H1 (cell line): ENCODE data around the gene PIGM. TPM values are rescaled to one million over a fixed set of nuclear protein-coding genes. Genes with fewer than 3 reads are reported as not detected.
A peak's percentile ranks its signal among the peaks of the same experiment; 100 is the strongest.

Experiments
- CTCF ChIA-PET: fragments of 300-600 bp; sonication (Branson Sonifier 250); formaldehyde crosslinking; loops from one replicate; lab custom pipeline; 2021; ENCODE audit not compliant: partially characterized antibody; lab: Charles Lee
- POLR2A ChIA-PET: fragments of 300-600 bp; sonication (Branson Sonifier 250); formaldehyde crosslinking; loops from one replicate; lab custom pipeline; 2021; ENCODE audit warnings: inconsistent platforms; ENCODE audit not compliant: partially characterized antibody; lab: Charles Lee
- DNase-seq, 2 experiments: peaks; one replicate each; pipeline versions ENCODE4 v3.0.0 to v3.0.0-alpha.2; 2010 to 2022; ENCODE audit warnings: low spot score in 2 of 2, low read depth in 1 of 2, mixed read lengths in 1 of 2
- FAIRE-seq: peaks from 2 replicates; lab custom pipeline; 2011; peaks lifted over from hg19 to GRCh38; lab: Jason Lieb, UNC
- H2AFZ ChIP-seq: 2 replicates; pipeline ENCODE4 v1.8.1; 2012; ENCODE audit warnings: low read length, inconsistent platforms
- H2AK5ac ChIP-seq: 2 replicates; pipeline ENCODE4 v1.6.1; 2013; ENCODE audit warnings: low read depth, low read length
- H2BK120ac ChIP-seq: replicated peaks from 2 replicates; pipeline ENCODE3; 2013; ENCODE audit warnings: low read depth, low read length, inconsistent platforms
- H2BK12ac ChIP-seq: 2 replicates; pipeline ENCODE4 v1.6.1; 2013; ENCODE audit warnings: low read depth, low read length
- H2BK15ac ChIP-seq: 2 replicates; pipeline ENCODE4 v1.6.1; 2013; ENCODE audit warnings: low read length
- H2BK20ac ChIP-seq: 2 replicates; pipeline ENCODE4 v1.6.1; 2013; ENCODE audit warnings: low read length
- H2BK5ac ChIP-seq: 2 replicates; pipeline ENCODE4 v1.6.1; 2013; ENCODE audit warnings: low read depth, low read length
- H3K14ac ChIP-seq: 2 replicates; pipeline ENCODE4 v1.6.1; 2013; ENCODE audit warnings: inconsistent platforms; ENCODE audit not compliant: insufficient read length
- H3K18ac ChIP-seq: 2 replicates; pipeline ENCODE4 v1.6.1; 2013; ENCODE audit warnings: low read length; ENCODE audit errors: extremely low read depth
- H3K23ac ChIP-seq: 2 replicates; pipeline ENCODE4 v1.6.1; 2013; ENCODE audit warnings: inconsistent platforms; ENCODE audit not compliant: insufficient read length
- H3K23me2 ChIP-seq: 2 replicates; pipeline ENCODE4 v1.6.1; 2013; ENCODE audit warnings: low read depth, low read length
- H3K27ac ChIP-seq: 2 replicates; pipeline ENCODE4 v1.6.1; 2011; ENCODE audit warnings: low read depth, low read length, inconsistent platforms
- H3K27me3 ChIP-seq, 4 experiments: replicated peaks in 1 of 4; 1 replicate in 1 of 4; 2 replicates in 3 of 4; pipeline versions ENCODE4 v1.6.1 to v1.8.1; 2011 to 2013; ENCODE audit warnings: low read length in 3 of 4, mild to moderate bottlenecking in 3 of 4, inconsistent platforms in 2 of 4, mixed read lengths in 2 of 4, moderate library complexity in 1 of 4; ENCODE audit not compliant: control insufficient read depth in 3 of 4, insufficient read depth in 3 of 4; ENCODE audit errors: extremely low read depth in 1 of 4
- H3K36me3 ChIP-seq, 4 experiments: 2 replicates each; pipeline versions ENCODE4 v1.6.1 to v1.8.1; 2011 to 2013; ENCODE audit warnings: mild to moderate bottlenecking in 4 of 4, low read length in 3 of 4, moderate library complexity in 2 of 4, control low read depth in 1 of 4, inconsistent platforms in 1 of 4; ENCODE audit not compliant: insufficient read depth in 4 of 4, control insufficient read depth in 2 of 4
- H3K4ac ChIP-seq: replicated peaks from 2 replicates; pipeline ENCODE3; 2013; ENCODE audit warnings: low read length, low read depth, mixed read lengths, inconsistent platforms; ENCODE audit not compliant: insufficient read length
- H3K4me1 ChIP-seq, 4 experiments: replicated peaks in 1 of 4; 1 replicate in 1 of 4; 2 replicates in 3 of 4; pipeline versions ENCODE4 v1.6.1 to v1.8.1; 2011 to 2013; ENCODE audit warnings: low read length in 3 of 4, inconsistent platforms in 2 of 4, mixed read lengths in 1 of 4; ENCODE audit not compliant: insufficient read depth in 4 of 4, control insufficient read depth in 3 of 4
- H3K4me2 ChIP-seq, 2 experiments: 2 replicates each; pipeline versions ENCODE4 v1.6.1 to v1.8.1; 2011 to 2013; ENCODE audit warnings: low read depth in 2 of 2, low read length in 2 of 2, control low read depth in 1 of 2, inconsistent platforms in 1 of 2, mild to moderate bottlenecking in 1 of 2; ENCODE audit not compliant: insufficient read depth in 1 of 2
- H3K4me3 ChIP-seq, 4 experiments: fragments of 200-600, 300-600 bp in 1 of 4; sonication (generic), shearing (Covaris generic), sonication (Bioruptor Twin) in 1 of 4; 2 replicates each; pipeline versions ENCODE4 v1.5.1 to v1.8.1; 2011 to 2016; ENCODE audit warnings: low read length in 4 of 4, low read depth in 3 of 4, control low read depth in 2 of 4, inconsistent platforms in 2 of 4, mild to moderate bottlenecking in 2 of 4, mixed read lengths in 1 of 4, moderate library complexity in 1 of 4; ENCODE audit not compliant: insufficient read depth in 2 of 4; ENCODE audit errors: extremely low read depth in 1 of 4
- H3K56ac ChIP-seq: replicated peaks from 2 replicates; pipeline ENCODE3; 2013; ENCODE audit warnings: low read depth, mild to moderate bottlenecking, mixed read lengths, low read length, inconsistent platforms; ENCODE audit not compliant: insufficient read length
- H3K79me1 ChIP-seq: 2 replicates; pipeline ENCODE4 v1.6.1; 2013; ENCODE audit warnings: low read depth, low read length, control low read depth
- H3K79me2 ChIP-seq, 2 experiments: 2 replicates each; pipeline versions ENCODE4 v1.6.1 to v1.8.1; 2012 to 2013; ENCODE audit warnings: low read length in 2 of 2, mild to moderate bottlenecking in 2 of 2, inconsistent platforms in 1 of 2; ENCODE audit not compliant: insufficient read depth in 2 of 2, control insufficient read depth in 1 of 2
- H3K9ac ChIP-seq, 4 experiments: replicated peaks in 1 of 4; 1 replicate in 1 of 4; 2 replicates in 3 of 4; pipeline versions ENCODE4 v1.6.1 to v1.8.1; 2011 to 2013; ENCODE audit warnings: low read depth in 3 of 4, low read length in 3 of 4, control low read depth in 2 of 4, mild to moderate bottlenecking in 2 of 4, moderate library complexity in 2 of 4, inconsistent platforms in 1 of 4; ENCODE audit errors: extremely low read depth in 1 of 4
- H3K9me3 ChIP-seq, 2 experiments: 2 replicates each; pipeline versions ENCODE4 v1.6.1 to v1.8.1; 2012 to 2013; ENCODE audit warnings: mild to moderate bottlenecking in 2 of 2, moderate library complexity in 2 of 2, control low read depth in 1 of 2, inconsistent platforms in 1 of 2, low read depth in 1 of 2, low read length in 1 of 2, mixed read lengths in 1 of 2; ENCODE audit not compliant: insufficient read depth in 2 of 2
- H4K20me1 ChIP-seq, 2 experiments: replicated peaks in 1 of 2; 2 replicates each; pipeline versions ENCODE3 to v1.8.1; 2011 to 2013; ENCODE audit warnings: inconsistent platforms in 2 of 2, low read length in 2 of 2, mild to moderate bottlenecking in 1 of 2; ENCODE audit not compliant: insufficient read depth in 2 of 2, control insufficient read depth in 1 of 2
- H4K5ac ChIP-seq: 2 replicates; pipeline ENCODE4 v1.6.1; 2013; ENCODE audit warnings: low read length, low read depth, mixed read lengths, inconsistent platforms; ENCODE audit not compliant: insufficient read length
- H4K8ac ChIP-seq: 2 replicates; pipeline ENCODE4 v1.8.0; 2013; ENCODE audit warnings: mild to moderate bottlenecking, moderate library complexity, low read length, inconsistent platforms; ENCODE audit not compliant: insufficient read depth; ENCODE audit errors: extremely low read depth
- H4K91ac ChIP-seq: replicated peaks from 2 replicates; pipeline ENCODE3; 2013; ENCODE audit warnings: low read length, mixed read lengths, inconsistent platforms; ENCODE audit not compliant: insufficient read length
- CBX8 ChIP-seq: fragments of 300-800, 300-1000 bp; sonication (generic); IDR thresholded peaks from 2 replicates; pipeline ENCODE4 v1.7.1; 2016; ENCODE audit warnings: low read depth, low read length, borderline replicate concordance
- EGR1 ChIP-seq: IDR thresholded peaks from 2 replicates; pipeline ENCODE4 v1.6.1; 2011; ENCODE audit warnings: low read depth, low read length, borderline replicate concordance
- EP300 ChIP-seq, 2 experiments: IDR thresholded peaks; 1 replicate in 1 of 2; 2 replicates in 1 of 2; pipeline ENCODE4 v1.6.1; 2011 to 2012; ENCODE audit warnings: low read depth in 2 of 2, low read length in 2 of 2, mild to moderate bottlenecking in 2 of 2, borderline replicate concordance in 1 of 2, inconsistent platforms in 1 of 2, moderate library complexity in 1 of 2
- GABPA ChIP-seq: IDR thresholded peaks from 2 replicates; pipeline ENCODE4 v1.6.1; 2011; ENCODE audit warnings: mild to moderate bottlenecking, low read length, moderate library complexity, borderline replicate concordance; ENCODE audit not compliant: insufficient read depth
- KDM1A ChIP-seq: fragments of 200-600, 300-600 bp; sonication (generic); IDR thresholded peaks from 2 replicates; pipeline ENCODE4 v1.7.1; 2016; ENCODE audit warnings: mild to moderate bottlenecking, low read length, borderline replicate concordance
- MAFK ChIP-seq: IDR thresholded peaks from 2 replicates; pipeline ENCODE4 v1.6.1; 2012; ENCODE audit warnings: low read depth, mild to moderate bottlenecking, improper control_type of control experiment, low read length
- PHF8 ChIP-seq: fragments of 200-600 bp; sonication (generic); conservative IDR thresholded peaks from 2 replicates; pipeline ENCODE4 v1.7.1; 2012; ENCODE audit warnings: low read depth, mild to moderate bottlenecking, inconsistent platforms, low read length, moderate library complexity
- RAD21 ChIP-seq, 2 experiments: IDR thresholded peaks in 1 of 2; conservative IDR thresholded peaks in 1 of 2; 2 replicates each; pipeline ENCODE4 v1.6.1; 2011; ENCODE audit warnings: low read depth in 2 of 2, low read length in 2 of 2, improper control_type of control experiment in 1 of 2, inconsistent platforms in 1 of 2, mild to moderate bottlenecking in 1 of 2, moderate library complexity in 1 of 2
- RXRA ChIP-seq: IDR thresholded peaks from 2 replicates; pipeline ENCODE4 v1.6.1; 2011; ENCODE audit warnings: low read depth, mild to moderate bottlenecking, low read length, moderate library complexity; ENCODE audit not compliant: insufficient read depth
- SAP30 ChIP-seq: fragments of 300-600 bp; sonication (generic); IDR thresholded peaks from 2 replicates; pipeline ENCODE4 v1.7.1; 2012; ENCODE audit warnings: low read length, moderate library complexity, mild to moderate bottlenecking, inconsistent platforms; ENCODE audit not compliant: insufficient read depth, insufficient replicate concordance
- SP4 ChIP-seq: IDR thresholded peaks from 2 replicates; pipeline ENCODE4 v1.6.1; 2012; ENCODE audit warnings: low read length, inconsistent platforms
- TAF7 ChIP-seq: optimal IDR thresholded peaks from 2 replicates; pipeline ENCODE3; 2011; ENCODE audit warnings: low read depth, mild to moderate bottlenecking, inconsistent platforms, low read length, moderate library complexity, borderline replicate concordance
- polyA plus RNA-seq, 7 experiments: library from polyadenylated mRNA; depleted of rRNA in 3 of 7; stranded (reverse) in 5 of 7; unstranded in 2 of 7; fragments of >200 nt in 5 of 7; fragments of 200-250 nt in 2 of 7; gene quantifications; 1 replicate in 5 of 7; 2 replicates in 1 of 7; 4 replicates in 1 of 7; pipeline versions ENCODE4 v1.2.1 to v1.2.3, GENCODE V29; 2011 to 2013; ENCODE audit warnings: missing spikeins in 2 of 7, mixed read lengths in 2 of 7
- total RNA-seq: library from RNA; stranded (reverse); fragmentation: NEBNext Ultra II Directional; extraction: Animal tissue kit (Norgen Biotek cat#: 25700); gene quantifications from 2 replicates; pipeline ENCODE4 v1.2.1, GENCODE V29; 2021
- TF ChIP-seq, protein P1 (sequence below): IDR thresholded peaks from 2 replicates; pipeline ENCODE4 v1.6.1; 2011; ENCODE audit warnings: low read length, improper control_type of control experiment

PIGM gene
- total and polyA plus RNA-seq, 2 of the 8 experiments (the other 6 are each of a cell fraction or from before 2014, with no cell fraction given) = 5.4 to 6.0 TPM

- Histone ChIP-seq H3K27ac (no peak overlapping the region), H2BK20ac (0 out of 2 replicates have a peak overlapping the region, but pooled peaks have one; percentile 21), H3K4ac (no peak overlapping the region), H3K79me1 (no peaks in the 10 kb centered on the region), H2BK120ac (no peak overlapping the region), H3K4me2 (no peak overlapping the region), H4K8ac (no peak overlapping the region), H3K4me3 (no peak overlapping the region), H3K9me3 (no peaks in the 10 kb centered on the region), H3K23ac (no peak overlapping the region), H2BK15ac (no peak overlapping the region), H3K23me2 (no peaks in the 10 kb centered on the region), H3K79me2 (no peaks in the 10 kb centered on the region), H4K91ac (no peak overlapping the region), H4K5ac (no peak overlapping the region), H3K27me3 (peaks cover 0 to 22% (median 10%) of the 10 kb centered on the region in 4 experiments; a peak in 6 of 7 replicates), H3K14ac (no peak overlapping the region), H2AFZ (no peak overlapping the region), H4K20me1 (no peaks in the 10 kb centered on the region), H3K4me1 (no peaks in the 10 kb centered on the region), H3K9ac (no peak overlapping the region), H3K18ac (no peak overlapping the region), H2BK5ac (no peak overlapping the region), H3K36me3 (no peaks in the 10 kb centered on the region), H2AK5ac (no peak overlapping the region), H3K56ac (no peak overlapping the region), H2BK12ac (no peak overlapping the region)
- FAIRE-seq (no peak), DNase-seq (no peak)
- ChIA-PET POLR2A (interaction anchor here (1.2 to 1.7 kb wide), 2 partner anchors 8 to 18 kb away, joined by 3 to 4 read pairs; no protein-coding TSS in a partner anchor), CTCF (interaction anchor here (0.7 to 50.1 kb wide), 18 partner anchors 3 to 299 kb away, joined by 3 to 1874 read pairs (median 8); partner anchors contain the start of genes ATP1A4, IGSF8, KCNJ10 and KCNJ9)
- no peak for TF ChIP-seq TAF7
- TF ChIP-seq RXRA = no peak
- no peak for TF ChIP-seq EGR1
- TF ChIP-seq, protein P1, sequence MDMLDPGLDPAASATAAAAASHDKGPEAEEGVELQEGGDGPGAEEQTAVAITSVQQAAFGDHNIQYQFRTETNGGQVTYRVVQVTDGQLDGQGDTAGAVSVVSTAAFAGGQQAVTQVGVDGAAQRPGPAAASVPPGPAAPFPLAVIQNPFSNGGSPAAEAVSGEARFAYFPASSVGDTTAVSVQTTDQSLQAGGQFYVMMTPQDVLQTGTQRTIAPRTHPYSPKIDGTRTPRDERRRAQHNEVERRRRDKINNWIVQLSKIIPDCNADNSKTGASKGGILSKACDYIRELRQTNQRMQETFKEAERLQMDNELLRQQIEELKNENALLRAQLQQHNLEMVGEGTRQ = no peak
- no peak for TF ChIP-seq SP4
- TF ChIP-seq EP300 (IDR thresholded peaks at IDR 0.05; ENCODE audit: borderline replicate concordance in 1 of 2, low read depth in 2 of 2, low read length in 2 of 2) = no peak
- TF ChIP-seq RAD21 (IDR thresholded peaks at IDR 0.05 in 1 of 2, conservative IDR thresholded peaks at IDR 0.05 in 1 of 2; ENCODE audit: low read depth in 2 of 2, low read length in 2 of 2) = no peak
- TF ChIP-seq KDM1A = no peak
- no peak for TF ChIP-seq GABPA
- no peak for TF ChIP-seq MAFK
- no peak for TF ChIP-seq SAP30
- no peak for TF ChIP-seq CBX8
- no peak for TF ChIP-seq PHF8
These were observed 45.7 kb upstream of the PIGM start for GRCh38 chr1:160077486-160077885.
